NCI-H128 (cell line): Measurements from ENCODE around the gene CFAP100.
A peak's percentile ranks its signal among the peaks of the same experiment; 100 is the strongest.

Source experiments
- DNase-seq: peaks from one replicate; lab custom pipeline; 2025; ENCODE audit not compliant: unreplicated experiment; lab: John Stamatoyannopoulos, UW

The CFAP100 gene

GRCh38 chr3:126456766-126457388, 62.2 kb downstream of the CFAP100 start:
- no peak for DNase-seq

DNA sequence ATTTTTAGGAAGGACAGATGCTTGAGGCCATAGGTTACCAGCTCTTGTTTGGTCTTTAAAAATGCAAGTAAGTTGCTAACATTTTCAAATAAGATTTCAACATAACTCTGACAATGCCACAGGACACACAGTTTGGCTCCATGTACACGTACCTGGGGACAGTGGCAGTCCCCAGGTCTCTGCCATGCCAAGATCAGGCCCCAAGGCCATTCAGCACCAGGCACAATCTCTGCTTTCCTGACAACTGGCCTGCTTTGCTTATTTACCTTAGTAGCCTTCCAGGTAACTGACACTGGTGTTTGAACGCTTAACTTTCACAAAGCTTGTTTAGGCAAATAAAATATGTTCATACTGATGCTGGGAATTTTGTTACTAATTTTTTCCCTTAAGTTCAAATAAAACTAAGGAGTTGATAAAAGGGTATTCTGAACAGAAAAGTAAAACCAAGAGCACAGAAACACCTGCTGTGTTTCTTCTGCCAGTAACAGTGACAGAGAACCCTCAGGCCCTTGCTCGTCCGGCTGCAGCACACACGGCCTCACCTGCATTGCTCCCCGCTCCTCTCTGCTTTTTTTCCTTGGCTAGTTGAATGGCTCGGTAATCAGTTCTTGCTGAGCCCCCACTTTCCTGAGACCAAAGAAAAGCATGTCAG, 64.5 kb downstream of the CFAP100 start:
- no peak for DNase-seq

DNA sequence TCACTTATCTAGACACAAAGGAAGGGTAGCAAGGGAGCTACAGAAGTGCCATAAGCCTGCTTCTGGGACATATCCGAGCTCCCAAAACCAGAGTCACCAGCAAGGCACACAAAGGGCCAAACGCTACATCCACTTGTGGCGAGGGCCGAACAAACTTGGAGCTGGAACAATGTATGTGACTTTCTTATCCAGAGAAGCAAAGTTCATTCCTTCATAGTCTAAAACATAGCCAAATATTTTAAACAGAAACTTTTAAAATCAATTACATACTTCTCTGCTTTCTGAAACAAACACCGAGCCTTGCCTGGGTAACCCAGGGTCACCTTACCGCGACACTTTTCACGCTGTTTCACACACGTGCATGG, 65.0 kb downstream of the CFAP100 start:
- no peak for DNase-seq

DNA sequence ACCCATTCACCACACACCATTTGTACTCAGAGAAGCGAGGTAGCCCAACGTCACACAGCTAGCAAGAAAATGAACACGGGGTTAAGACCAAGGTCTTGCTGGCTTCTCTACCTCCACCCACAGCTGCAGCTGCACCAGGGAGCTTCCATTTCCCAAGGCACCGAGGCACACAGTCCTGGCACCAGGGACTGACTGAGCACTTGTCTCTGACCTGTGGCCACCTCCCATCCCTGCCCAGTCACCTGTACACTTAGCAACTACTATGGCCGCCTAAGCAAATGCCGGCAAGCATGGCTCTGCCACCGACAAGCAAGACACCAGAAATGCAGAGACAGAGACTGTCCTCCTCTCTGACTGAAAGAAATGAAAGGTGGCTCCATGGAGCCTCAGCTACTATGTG, 65.7 kb downstream of the CFAP100 start:
- no peak for DNase-seq

GRCh38 chr3:126461450-126462070, 66.9 kb downstream of the CFAP100 start:
- DNase-seq: no peak

GRCh38 chr3:126463521-126463920, 68.8 kb downstream of the CFAP100 start:
- no peak for DNase-seq

- no peak for DNase-seq
Observed at GRCh38 chr3:126464093-126464492, 69.4 kb downstream of the CFAP100 start.

DNA sequence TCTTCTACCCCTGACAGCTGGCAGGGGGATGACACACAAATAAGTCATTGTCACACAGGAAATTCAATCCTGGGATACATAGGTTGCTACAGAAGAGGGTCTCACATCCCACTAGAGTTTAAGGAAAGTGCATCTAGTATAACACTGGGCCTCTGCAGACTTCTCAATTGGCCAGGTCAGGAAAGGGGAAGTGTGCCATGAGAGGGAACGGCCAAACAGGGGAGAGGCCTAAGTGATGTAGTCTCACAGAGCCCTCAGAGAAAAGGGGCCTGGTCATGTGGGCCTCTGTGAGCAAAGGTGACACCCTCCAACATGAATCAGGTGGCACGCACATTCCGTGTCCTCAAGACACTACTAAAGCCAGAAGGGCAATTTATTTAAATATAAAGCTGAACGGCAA, 69.8 kb downstream of the CFAP100 start:
- DNase-seq: no peak

DNA sequence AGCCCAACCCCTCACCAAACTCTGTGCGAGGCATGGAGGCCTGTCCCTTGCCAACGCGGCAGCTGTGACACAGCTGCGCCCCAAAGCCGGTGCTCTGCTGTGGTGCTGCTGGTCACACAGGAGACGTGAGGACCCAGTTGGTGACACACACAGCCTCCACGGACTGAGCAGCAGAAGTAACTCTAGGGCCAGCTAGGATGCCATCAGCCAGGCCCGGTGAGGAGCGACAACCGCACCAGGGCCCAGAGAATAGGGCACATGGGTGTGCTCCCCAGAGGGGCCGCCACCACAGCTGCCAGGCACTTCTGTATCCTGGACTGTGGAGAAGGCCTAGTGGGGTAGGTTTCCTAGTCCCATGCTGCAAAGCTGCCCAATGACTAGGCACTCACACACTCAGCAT, 70.3 kb downstream of the CFAP100 start:
- DNase-seq: no peak

GRCh38 chr3:126465928-126466544, 71.3 kb downstream of the CFAP100 start:
- no peak for DNase-seq

DNA sequence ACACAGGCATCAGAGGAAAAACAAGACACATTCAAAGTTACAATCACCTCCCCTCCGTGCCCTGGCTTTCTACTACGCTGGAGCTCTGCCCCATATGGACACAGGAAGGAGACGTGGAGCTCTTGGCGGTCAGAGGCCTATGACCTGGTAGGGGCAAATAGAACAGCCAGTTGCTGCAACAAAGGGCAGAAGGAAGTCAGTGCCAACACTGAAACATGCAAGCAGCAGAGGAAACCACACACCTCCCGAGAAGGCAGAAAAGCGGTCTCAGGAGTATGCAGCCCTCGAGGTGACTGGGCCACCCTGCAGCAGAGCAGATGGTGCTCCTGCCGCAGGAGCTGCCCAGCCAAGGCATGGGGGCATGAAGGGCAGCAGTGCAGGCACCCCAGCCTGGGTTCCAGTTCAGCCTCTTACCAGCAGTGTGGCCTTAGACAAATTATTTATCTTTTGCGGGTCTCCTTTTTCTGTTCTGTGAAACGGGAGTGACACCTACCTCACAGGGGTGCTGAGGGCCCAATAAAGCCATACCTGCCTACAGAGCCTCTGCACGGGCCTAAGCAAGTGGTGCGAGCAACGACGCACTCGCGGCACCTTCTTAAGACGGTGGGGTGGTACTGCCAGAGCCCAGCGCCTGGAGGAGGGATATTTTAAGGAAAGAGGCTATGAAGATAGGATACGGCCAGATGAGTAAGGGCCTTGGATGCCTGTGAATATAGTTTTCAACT, 72.3 kb downstream of the CFAP100 start:
- no peak for DNase-seq

GRCh38 chr3:126467611-126467955, 72.9 kb downstream of the CFAP100 start:
- no peak for DNase-seq

DNA sequence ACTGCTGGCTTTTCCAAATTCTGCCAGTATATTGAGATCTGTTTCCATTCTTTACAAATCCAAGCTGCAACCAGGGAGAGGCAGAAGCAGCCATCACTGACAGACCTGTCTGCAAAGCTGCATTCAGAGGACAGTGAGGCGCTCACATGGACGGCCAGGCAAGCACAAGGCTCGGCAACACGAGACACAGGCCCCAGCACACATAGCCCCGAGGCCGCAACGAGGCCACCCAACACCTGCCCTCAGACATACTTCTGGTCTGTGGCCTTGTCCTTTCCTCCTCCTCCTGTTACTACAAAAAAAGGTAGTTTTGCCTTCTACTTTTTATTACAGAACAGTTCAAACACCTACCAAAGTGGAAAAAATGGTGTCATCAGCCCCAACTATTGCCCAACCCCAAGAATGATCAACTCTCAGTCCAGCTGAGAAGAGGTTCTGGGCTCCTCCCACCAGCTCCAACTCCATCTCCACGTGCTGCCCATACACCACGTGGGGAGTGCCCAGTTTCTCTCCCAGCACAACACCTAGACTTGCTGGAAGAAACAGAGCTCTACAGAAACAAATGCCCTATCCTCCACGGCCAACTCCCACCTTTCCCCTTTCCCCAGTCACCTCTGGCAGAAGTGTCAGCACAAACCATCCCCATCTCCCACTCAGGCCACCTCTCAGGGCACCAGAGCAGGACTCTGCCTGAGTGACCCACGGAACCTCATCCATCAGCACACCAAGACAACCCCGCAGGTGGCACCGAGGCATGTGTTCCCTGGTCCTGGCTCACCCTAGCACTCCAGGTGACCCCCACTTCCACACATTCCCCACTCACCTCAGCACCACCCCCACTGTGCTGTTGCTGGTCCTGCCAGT, 73.6 kb downstream of the CFAP100 start:
- DNase-seq: no peak

DNA sequence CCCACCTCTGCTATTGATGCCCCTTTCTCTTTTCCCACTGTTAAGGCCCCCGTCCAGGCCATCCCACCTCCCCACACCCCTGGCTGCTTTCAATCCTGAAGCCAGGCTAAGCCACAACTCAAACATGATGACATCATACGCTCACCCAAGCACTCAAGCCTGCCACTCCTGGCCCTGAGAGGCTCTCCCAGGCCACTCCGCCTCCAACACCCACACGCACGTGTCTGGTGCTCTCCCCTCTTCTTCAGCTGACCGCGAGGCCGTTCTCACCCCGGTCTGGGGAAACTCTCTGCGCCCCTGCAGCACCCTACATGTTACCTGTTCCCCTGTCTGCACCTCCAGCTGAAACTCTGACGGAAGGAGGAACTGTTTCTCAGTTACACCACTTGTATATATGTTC, 74.8 kb downstream of the CFAP100 start:
- DNase-seq: no peak

GRCh38 chr3:126472277-126473006, 77.7 kb downstream of the CFAP100 start:
- peak; percentile 57 for DNase-seq

- no peak for DNase-seq
Observed at GRCh38 chr3:126473292-126474168, 78.8 kb downstream of the CFAP100 start.

- peak; percentile 7 for DNase-seq
Observed at GRCh38 chr3:126474498-126475412, 80.0 kb downstream of the CFAP100 start.
